LHCN-M2 (cell line): ENCODE data around the gene JPT1. TPM values are rescaled to one million over a fixed set of nuclear protein-coding genes. Genes with fewer than 3 reads are reported as not detected.
A peak's percentile ranks its signal among the peaks of the same experiment; 100 is the strongest.
"Not testable (repeated sequence)": the region's sequence is repeated elsewhere in the genome, so short reads cannot be mapped to it uniquely, and the experiment has no call there.

Experiments used
- DNase-seq: peaks from one replicate; pipeline ENCODE4 v3.0.0-alpha.2; 2012; ENCODE audit warnings: low read depth
- polyA plus RNA-seq: library from polyadenylated mRNA; unstranded; fragments of >200 nt; gene quantifications from one replicate; pipeline ENCODE4 v1.2.1, GENCODE V29; 2012; ENCODE audit warnings: missing spikeins
- total RNA-seq: library from RNA; depleted of rRNA; stranded (reverse); fragments of >200 nt; gene quantifications from 2 replicates; pipeline ENCODE4 v1.2.3, GENCODE V29; 2014; rRNA removed

The JPT1 gene
- total RNA-seq: 281 and 311 TPM in 2 replicates
- 516 TPM for polyA plus RNA-seq

GRCh38 chr17:75154195-75155106, at the start of gene JPT1:
Gene JPT1, minus strand, starts transcription at chr17:75154512. Its CDS starts 115 bp downstream, at chr17:75154397.
- DNase-seq: peak; percentile 99

GRCh38 chr17:75199886-75200618, 45.7 kb upstream of the JPT1 start:
- no peak for DNase-seq

GRCh38 chr17:75194879-75195278, 40.6 kb upstream of the JPT1 start:
- DNase-seq: peak; percentile 34

- DNase-seq: peak; percentile 34
Observed at GRCh38 chr17:75191584-75191983, 37.3 kb upstream of the JPT1 start.

- DNase-seq: no peak
Observed at GRCh38 chr17:75188614-75189013, 34.3 kb upstream of the JPT1 start.

- no peak for DNase-seq
Observed at GRCh38 chr17:75183999-75184884, 29.9 kb upstream of the JPT1 start.

GRCh38 chr17:75182569-75183436, 28.5 kb upstream of the JPT1 start, which contains the start of gene SUMO2:
Gene SUMO2, minus strand, starts transcription at chr17:75182959. Its CDS starts 125 bp downstream, at chr17:75182834.
- DNase-seq: peak; percentile 92

- DNase-seq: no peak
Observed at GRCh38 chr17:75182319-75182568, 27.9 kb upstream of the JPT1 start.

- peak; percentile 9 for DNase-seq
Observed at GRCh38 chr17:75181608-75182318, 27.5 kb upstream of the JPT1 start.

- no peak for DNase-seq
Observed at GRCh38 chr17:75181110-75181509, 26.8 kb upstream of the JPT1 start.

- DNase-seq: no peak
Observed at GRCh38 chr17:75178453-75178852, 24.1 kb upstream of the JPT1 start.

- DNase-seq: no peak
Observed at GRCh38 chr17:75176625-75177024, 22.3 kb upstream of the JPT1 start.

- no peak for DNase-seq
Observed at GRCh38 chr17:75174996-75175395, 20.7 kb upstream of the JPT1 start.

- DNase-seq: no peak
Observed at GRCh38 chr17:75173526-75173925, 19.2 kb upstream of the JPT1 start.

- no peak for DNase-seq
Observed at GRCh38 chr17:75168998-75169397, 14.7 kb upstream of the JPT1 start.

- DNase-seq: not testable (repeated sequence)
Observed at GRCh38 chr17:75164606-75165005, 10.3 kb upstream of the JPT1 start.

GRCh38 chr17:75163074-75163473, 8.8 kb upstream of the JPT1 start:
- no peak for DNase-seq

- DNase-seq: no peak
Observed at GRCh38 chr17:75160211-75160610, 5.9 kb upstream of the JPT1 start.

- peak; percentile 13 for DNase-seq
Observed at GRCh38 chr17:75159196-75160031, 5.1 kb upstream of the JPT1 start.
